Activated CD4-positive, alpha-beta T cell treated with anti-CD3 and anti-CD28 coated beads for 1 hour (primary cell): Measurements from ENCODE around the gene SYNRG.

Experiments used
- DNase-seq: peaks from one replicate; pipeline ENCODE4 v3.0.0-alpha.2; 2020

Gene SYNRG

DNA sequence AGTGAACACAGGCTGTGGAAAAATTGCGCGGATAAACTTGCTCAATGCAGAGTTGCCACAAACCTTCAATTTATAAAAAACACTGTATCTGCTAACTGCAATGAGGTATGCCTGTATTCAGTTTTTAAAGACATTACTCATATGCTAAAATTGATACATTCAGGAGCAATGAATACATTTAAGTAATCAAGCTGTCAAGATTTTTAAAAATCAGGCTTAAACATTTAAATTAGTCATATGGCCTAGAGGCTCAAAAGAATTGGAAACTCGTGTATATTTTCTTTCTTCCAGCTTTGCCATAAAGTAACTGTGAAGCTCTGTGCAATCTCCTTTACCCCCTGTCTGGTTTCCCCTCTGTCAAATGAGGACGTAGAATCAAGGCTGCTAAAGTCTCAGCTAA lies 4.1 kb downstream of the SYNRG start:
- DNase-seq, result no peak

DNA sequence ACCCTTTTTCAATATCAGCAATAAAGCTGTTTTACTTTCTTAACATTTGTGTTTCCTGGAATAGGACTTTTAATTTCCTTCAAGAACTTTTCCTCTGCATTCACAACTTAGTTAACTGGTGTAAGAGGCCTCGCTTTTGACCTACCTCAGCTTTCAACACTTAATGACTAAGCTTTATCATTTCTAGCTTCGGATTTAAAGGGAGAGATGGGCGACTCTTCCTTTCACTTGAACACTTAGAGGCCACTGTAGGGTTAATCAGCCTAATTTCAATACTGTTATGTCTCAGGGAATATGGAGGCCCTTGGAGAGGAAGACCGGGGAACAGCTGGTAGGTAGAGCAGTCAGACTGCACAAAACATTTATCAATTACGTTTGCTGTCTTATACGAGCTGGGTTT lies 4.7 kb downstream of the SYNRG start:
- no peak for DNase-seq

DNA sequence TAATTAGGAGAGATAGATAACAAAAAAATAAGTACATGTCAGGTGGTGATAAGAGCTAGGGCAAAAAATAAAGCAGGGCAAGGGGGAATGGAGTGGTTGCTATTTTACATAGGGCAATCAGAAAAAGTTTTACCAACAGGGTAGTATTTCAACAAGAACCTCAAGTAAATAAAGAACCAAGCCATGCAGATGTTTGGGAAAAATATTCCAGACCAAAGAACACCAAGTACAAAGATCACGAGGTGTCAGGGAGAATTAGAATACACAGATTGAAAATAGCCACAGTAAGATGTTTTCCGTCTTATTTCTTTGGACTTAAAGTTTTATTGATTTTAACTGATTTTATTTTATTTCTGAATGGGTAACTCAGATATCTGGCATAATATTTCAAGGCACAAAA lies 11.1 kb downstream of the SYNRG start:
- no peak for DNase-seq

- DNase-seq, result no peak
Measured at GRCh38 chr17:37592291-37592690, 16.9 kb downstream of the SYNRG start.

DNA sequence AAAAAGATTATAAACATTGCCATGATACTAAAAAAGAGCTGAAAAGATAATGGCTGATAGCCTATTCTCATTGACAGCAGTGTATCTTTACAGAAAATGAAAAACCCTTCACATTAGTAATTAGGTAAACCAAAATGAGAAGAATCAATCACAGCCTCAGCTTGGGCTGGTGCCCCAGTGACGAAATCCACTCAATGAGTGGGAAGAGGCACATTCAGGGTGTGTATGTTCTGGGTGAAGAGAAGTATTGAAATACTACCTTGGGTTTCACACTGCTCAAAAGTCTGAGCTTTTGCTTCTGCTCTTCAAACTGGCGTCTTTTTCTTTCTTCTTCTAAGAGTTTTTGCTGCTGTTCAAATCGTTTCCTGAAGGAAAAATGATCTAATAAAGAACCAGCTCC lies 24.2 kb downstream of the SYNRG start:
- DNase-seq, result no peak

GRCh38 chr17:37576281-37576680 lies 32.9 kb downstream of the SYNRG start:
- no peak for DNase-seq

GRCh38 chr17:37574427-37574826 lies 34.8 kb downstream of the SYNRG start:
- no peak for DNase-seq

DNA sequence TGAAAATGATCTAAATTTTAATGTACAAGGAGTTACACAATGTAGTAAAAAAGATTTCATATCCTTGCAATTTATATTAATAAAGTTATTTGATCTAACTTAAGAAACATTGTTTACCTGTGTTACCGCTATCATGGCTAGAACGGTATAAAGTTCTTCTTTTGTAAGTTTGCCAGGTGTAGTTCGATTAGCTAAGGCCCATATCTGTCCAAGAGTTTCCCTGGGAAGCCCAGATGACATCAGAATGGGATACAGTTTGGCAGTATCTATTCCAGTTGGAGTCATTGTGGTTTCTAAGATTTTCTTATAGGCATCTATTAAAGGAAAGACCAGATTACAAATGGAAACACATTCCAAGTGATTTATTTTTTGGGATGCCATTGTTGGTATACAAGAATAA lies 37.5 kb downstream of the SYNRG start:
- no peak for DNase-seq

- DNase-seq, result no peak
Measured at GRCh38 chr17:37570527-37571093, 38.6 kb downstream of the SYNRG start.

GRCh38 chr17:37568350-37569053 lies 40.7 kb downstream of the SYNRG start:
- no peak for DNase-seq

- DNase-seq, result no peak
Measured at GRCh38 chr17:37567538-37567937, 41.7 kb downstream of the SYNRG start.

GRCh38 chr17:37567137-37567536 lies 42.1 kb downstream of the SYNRG start:
- no peak for DNase-seq

DNA sequence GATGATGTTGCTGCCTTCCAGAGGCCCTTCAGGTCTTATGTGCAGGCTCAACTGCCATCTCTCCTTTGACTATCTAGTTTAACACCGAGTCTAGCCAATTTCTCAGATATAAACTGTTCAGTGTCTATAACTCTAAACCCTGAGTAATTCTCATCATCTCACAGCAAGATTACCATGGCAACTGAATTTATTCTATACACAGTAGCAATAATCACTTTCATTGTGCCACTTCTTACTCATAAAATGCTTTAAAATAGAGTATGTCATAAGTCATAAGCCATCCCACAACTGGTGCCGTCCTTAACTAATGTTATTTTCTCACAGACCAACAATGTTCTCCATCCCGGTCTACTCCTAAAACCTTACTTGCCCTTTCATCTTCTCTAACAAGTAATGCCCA lies 45.0 kb downstream of the SYNRG start:
- DNase-seq, result no peak

- no peak for DNase-seq
Measured at GRCh38 chr17:37562016-37562745, 47.0 kb downstream of the SYNRG start.

DNA sequence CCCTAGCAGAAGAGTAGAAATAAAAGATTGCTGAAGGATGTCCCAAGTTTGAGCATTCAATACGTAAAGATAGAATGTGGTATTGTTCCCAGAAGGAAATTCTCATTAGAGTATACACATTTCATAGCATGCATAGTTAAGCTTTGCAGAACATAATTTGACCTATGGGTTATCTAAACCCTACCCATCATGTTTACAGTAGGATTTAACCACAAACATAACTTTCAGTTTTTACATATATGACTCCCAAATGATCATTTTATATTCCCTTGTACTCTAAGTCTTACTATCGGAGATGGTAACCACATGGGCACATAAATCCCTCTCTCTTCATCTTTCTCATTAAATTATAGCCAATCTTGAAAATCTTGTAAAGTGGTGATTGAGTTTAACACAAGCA lies 50.9 kb downstream of the SYNRG start:
- DNase-seq, result no peak

- no peak for DNase-seq
Measured at GRCh38 chr17:37557482-37557881, 51.7 kb downstream of the SYNRG start.

DNA sequence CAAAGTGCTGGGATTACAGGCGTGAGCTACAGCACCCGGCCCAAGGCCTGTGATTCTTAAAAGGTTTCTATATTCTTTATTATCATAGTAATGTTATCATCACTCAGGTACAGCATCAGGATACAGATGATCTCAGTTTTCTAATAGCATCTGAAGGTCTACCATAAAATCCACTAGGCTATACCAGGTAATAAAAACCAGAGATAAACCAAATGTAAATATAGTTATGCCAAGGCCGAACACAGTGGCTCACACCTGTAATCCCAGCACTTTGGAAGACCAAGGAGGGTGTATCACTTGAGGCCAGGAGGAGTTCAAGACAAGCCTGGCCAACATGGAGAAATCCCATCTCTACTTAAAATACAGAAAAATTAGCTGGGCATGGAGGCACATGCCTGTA lies 53.8 kb downstream of the SYNRG start:
- DNase-seq, result no peak

DNA sequence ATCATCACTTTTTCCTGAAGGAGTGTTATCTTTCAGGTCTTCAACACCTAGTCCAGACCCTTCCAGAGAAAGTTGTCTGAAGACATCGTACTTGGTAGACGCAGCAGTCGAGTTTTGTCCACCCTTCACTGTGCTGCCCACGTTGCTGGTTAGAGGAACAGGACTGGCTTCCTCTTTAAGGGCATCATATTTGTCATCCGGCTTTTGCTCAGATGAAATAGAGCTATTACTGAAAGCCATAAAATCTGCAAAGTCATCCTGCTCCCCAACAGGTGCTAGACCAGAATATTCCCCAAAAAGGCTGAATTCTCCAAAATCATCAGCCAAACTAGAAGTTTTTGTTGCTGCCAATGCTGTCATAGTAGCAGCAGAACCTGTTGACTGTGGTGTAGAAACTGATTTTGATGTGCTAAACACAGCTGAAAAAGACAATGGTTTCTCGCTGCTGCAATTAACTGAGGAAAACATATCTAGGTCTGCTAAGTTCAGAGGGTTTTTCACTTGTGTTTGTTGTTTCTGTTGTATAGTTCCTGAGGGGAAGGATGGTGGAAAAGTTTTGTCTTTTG lies 55.7 kb downstream of the SYNRG start:
- no peak for DNase-seq

- no peak for DNase-seq
Measured at GRCh38 chr17:37551788-37552187, 57.4 kb downstream of the SYNRG start.

GRCh38 chr17:37547986-37548385 lies 61.2 kb downstream of the SYNRG start:
- DNase-seq, result no peak

- no peak for DNase-seq
Measured at GRCh38 chr17:37546302-37546701, 62.9 kb downstream of the SYNRG start.

DNA sequence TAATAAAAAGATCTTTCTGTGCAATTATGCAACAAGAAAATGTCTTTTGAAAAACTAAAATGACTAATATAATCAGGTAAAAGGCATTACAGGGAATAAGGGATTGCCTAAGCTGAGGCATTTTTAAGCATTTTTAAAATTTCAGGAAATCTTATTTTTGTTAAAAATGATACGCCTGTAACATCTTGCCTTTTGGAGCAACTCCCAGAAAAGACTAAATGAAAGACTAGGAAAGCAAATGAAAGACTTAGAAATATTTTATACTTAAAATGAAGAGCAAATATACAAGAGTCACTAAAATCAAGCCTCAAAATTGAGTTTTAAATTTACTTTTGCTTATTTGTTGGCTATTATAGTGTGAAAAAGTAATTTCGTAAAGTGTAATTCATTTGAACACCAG lies 63.7 kb downstream of the SYNRG start:
- DNase-seq, result no peak

DNA sequence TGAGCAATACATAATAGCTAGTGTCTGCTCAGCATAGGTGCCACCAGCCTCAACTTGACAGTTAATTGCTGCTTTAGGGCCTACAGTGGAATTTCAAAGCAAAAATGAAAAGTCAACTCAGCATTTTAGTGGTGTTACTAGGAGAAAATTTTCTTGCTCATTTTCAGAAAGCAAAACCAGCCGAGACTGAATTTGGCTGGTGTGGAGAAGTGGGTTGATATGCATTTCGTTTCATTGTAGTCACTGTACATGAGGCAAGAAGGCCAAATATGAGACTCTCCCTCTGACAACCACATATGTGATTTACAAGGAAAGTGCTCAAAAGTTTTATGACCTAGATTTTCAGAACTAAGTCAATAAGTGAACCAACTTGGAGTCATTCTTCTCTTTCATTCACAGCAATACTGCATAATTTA lies 65.6 kb downstream of the SYNRG start:
- no peak for DNase-seq
